ENCODE data around the gene SINHCAF.

DNA sequence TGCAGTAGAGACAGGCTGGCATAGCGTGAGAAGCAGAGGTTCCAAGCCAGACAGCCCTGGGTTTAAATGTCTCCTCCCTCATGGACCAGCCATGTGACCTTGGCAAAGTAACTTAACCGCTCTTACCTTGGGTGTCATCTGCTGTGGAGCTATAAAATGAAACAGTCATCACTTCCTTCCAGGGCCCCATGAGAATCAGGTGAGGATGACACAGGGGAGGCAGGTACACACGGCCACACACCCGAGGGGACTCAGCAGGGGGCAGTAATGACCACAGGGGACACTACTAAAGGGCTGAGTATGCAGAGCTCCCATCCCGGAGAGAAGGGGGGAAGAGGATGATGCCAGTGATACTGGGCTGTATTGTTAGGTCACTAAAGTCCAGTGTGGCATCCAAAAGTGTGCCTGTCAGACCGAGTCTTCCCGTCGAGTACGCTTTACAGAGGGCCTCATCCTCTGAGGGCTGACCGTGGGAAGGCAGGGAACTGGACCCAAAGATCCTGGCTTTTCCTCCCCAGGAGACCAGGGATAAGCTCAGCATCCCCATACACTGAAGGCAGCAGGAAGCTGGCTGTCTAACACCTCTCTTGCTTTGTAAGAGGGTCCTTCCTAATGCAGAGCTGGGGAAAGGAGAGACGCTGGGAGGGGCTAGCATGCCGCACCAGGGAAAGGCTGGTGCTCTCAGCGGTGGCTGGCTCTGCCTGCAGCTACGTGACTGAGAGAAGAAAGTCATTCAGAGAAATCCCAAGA is 94.2 kb downstream of the SINHCAF start:
- no peak for TF ChIP-seq GATA2 (IDR thresholded peaks at IDR 0.05; ENCODE audit: low read depth, low read length)
- no peak for TF ChIP-seq GATA3 (IDR thresholded peaks at IDR 0.05; ENCODE audit: low read depth, low read length)

Measured in SH-SY5Y (cell line).